ENCODE measurements around the gene PHACTR4.

PHACTR4 gene

GRCh38 chr1:28401760-28402159 is 32.2 kb downstream of the PHACTR4 start:
- no peak overlapping the region for H3K23ac ChIP-seq (ENCODE audit: low read length in 2 of 2)
- no peak overlapping the region for H3K9ac ChIP-seq (ENCODE audit: low read length)
- H3K27me3 ChIP-seq (ENCODE audit: control insufficient read depth in 1 of 2, insufficient read depth in 1 of 2, low read length in 2 of 2) = no peaks in the 10 kb centered on the region
- no peak for DNase-seq
- peaks cover 0 to 6% of the 10 kb centered on the region in 2 experiments for H3K36me3 ChIP-seq (ENCODE audit: control insufficient read depth in 1 of 2, insufficient read depth in 2 of 2, low read depth in 1 of 2, low read length in 2 of 2)
- H3K4me3 ChIP-seq (ENCODE audit: insufficient read depth in 1 of 2, low read depth in 1 of 2, low read length in 2 of 2) = no peak overlapping the region
- 100% methylated on average over 1 of the region's 1 CpG for WGBS
- no peak overlapping the region for H4K8ac ChIP-seq (ENCODE audit: low read length)
- no peak overlapping the region for H2BK12ac ChIP-seq (ENCODE audit: low read length in 2 of 2)
- no peak overlapping the region for H3K14ac ChIP-seq (ENCODE audit: low read length in 2 of 2)
- H3K9me3 ChIP-seq (ENCODE audit: control insufficient read depth, low read length) = no peaks in the 10 kb centered on the region
- H2AFZ ChIP-seq (ENCODE audit: low read depth, low read length) = no peak overlapping the region
- H3K4ac ChIP-seq (ENCODE audit: low read depth in 1 of 2, low read length in 2 of 2) = no peak overlapping the region
- peaks cover 7% of the 10 kb centered on the region for H3K79me1 ChIP-seq (replicated peaks; ENCODE audit: low read length, poor library complexity, severe bottlenecking)
- peaks cover 6% of the 10 kb centered on the region for H3K4me1 ChIP-seq (ENCODE audit: control insufficient read depth, insufficient read depth, low read depth, low read length)
- no peak overlapping the region for H2BK15ac ChIP-seq (ENCODE audit: low read depth, poor library complexity, severe bottlenecking)
- no peak overlapping the region for H2BK5ac ChIP-seq (ENCODE audit: low read depth, low read length, poor library complexity, severe bottlenecking)
- no peak overlapping the region for H3K18ac ChIP-seq (ENCODE audit: low read depth in 1 of 2, low read length in 2 of 2)
- no peak overlapping the region for H4K91ac ChIP-seq (ENCODE audit: low read length)
- H2BK120ac ChIP-seq (ENCODE audit: low read depth, low read length) = no peak overlapping the region
- H3K4me2 ChIP-seq (ENCODE audit: low read length, poor library complexity, severe bottlenecking) = no peak overlapping the region
- no peak overlapping the region for H2AK5ac ChIP-seq (ENCODE audit: low read length, severe bottlenecking)
- no peak overlapping the region for H3K27ac ChIP-seq (ENCODE audit: low read length, poor library complexity, severe bottlenecking)

- no peak overlapping the region for H3K4ac ChIP-seq (ENCODE audit: low read depth in 1 of 2, low read length in 2 of 2)
- peaks cover 4% of the 10 kb centered on the region for H3K4me1 ChIP-seq (ENCODE audit: control insufficient read depth, insufficient read depth, low read depth, low read length)
- H2BK15ac ChIP-seq (ENCODE audit: low read depth, poor library complexity, severe bottlenecking) = no peak overlapping the region
- peaks cover 12% of the 10 kb centered on the region for H3K79me1 ChIP-seq (replicated peaks; ENCODE audit: low read length, poor library complexity, severe bottlenecking)
- H3K9me3 ChIP-seq (ENCODE audit: control insufficient read depth, low read length) = no peaks in the 10 kb centered on the region
- no peak overlapping the region for H4K91ac ChIP-seq (ENCODE audit: low read length)
- no peak overlapping the region for H3K9ac ChIP-seq (ENCODE audit: low read length)
- H3K14ac ChIP-seq (ENCODE audit: low read length in 2 of 2) = no peak overlapping the region
- WGBS = no CpG with 5 or more reads among the region's 1 CpG
- H2BK5ac ChIP-seq (ENCODE audit: low read depth, low read length, poor library complexity, severe bottlenecking) = no peak overlapping the region
- no peak overlapping the region for H3K4me3 ChIP-seq (ENCODE audit: insufficient read depth in 1 of 2, low read depth in 1 of 2, low read length in 2 of 2)
- no peak overlapping the region for H2AFZ ChIP-seq (ENCODE audit: low read depth, low read length)
- no peak overlapping the region for H3K4me2 ChIP-seq (ENCODE audit: low read length, poor library complexity, severe bottlenecking)
- no peak overlapping the region for H3K23ac ChIP-seq (ENCODE audit: low read length in 2 of 2)
- no peak overlapping the region for H2AK5ac ChIP-seq (ENCODE audit: low read length, severe bottlenecking)
- H2BK12ac ChIP-seq (ENCODE audit: low read length in 2 of 2) = no peak overlapping the region
- no peak overlapping the region for H3K27ac ChIP-seq (ENCODE audit: low read length, poor library complexity, severe bottlenecking)
- no peak overlapping the region for H3K18ac ChIP-seq (ENCODE audit: low read depth in 1 of 2, low read length in 2 of 2)
- H2BK120ac ChIP-seq (ENCODE audit: low read depth, low read length) = no peak overlapping the region
- H4K8ac ChIP-seq (ENCODE audit: low read length) = no peak overlapping the region
- peaks cover 0 to 5% of the 10 kb centered on the region in 2 experiments for H3K36me3 ChIP-seq (ENCODE audit: control insufficient read depth in 1 of 2, insufficient read depth in 2 of 2, low read depth in 1 of 2, low read length in 2 of 2)
- DNase-seq = no peak
- no peaks in the 10 kb centered on the region for H3K27me3 ChIP-seq (ENCODE audit: control insufficient read depth in 1 of 2, insufficient read depth in 1 of 2, low read length in 2 of 2)
Observed at GRCh38 chr1:28409090-28409489, 39.5 kb downstream of the PHACTR4 start.

- Histone ChIP-seq H2AFZ (ENCODE audit: low read depth, low read length) (no peak overlapping the region), H3K4me3 (ENCODE audit: insufficient read depth in 1 of 2, low read depth in 1 of 2, low read length in 2 of 2) (no peak overlapping the region), H2BK12ac (ENCODE audit: low read length in 2 of 2) (no peak overlapping the region), H3K9me3 (ENCODE audit: control insufficient read depth, low read length) (no peaks in the 10 kb centered on the region), H2AK5ac (ENCODE audit: low read length, severe bottlenecking) (no peak overlapping the region), H4K8ac (ENCODE audit: low read length) (no peak overlapping the region), H3K4me1 (ENCODE audit: control insufficient read depth, insufficient read depth, low read depth, low read length) (peaks cover 5% of the 10 kb centered on the region), H3K4me2 (ENCODE audit: low read length, poor library complexity, severe bottlenecking) (no peak overlapping the region), H2BK5ac (ENCODE audit: low read depth, low read length, poor library complexity, severe bottlenecking) (no peak overlapping the region), H3K79me1 (replicated peaks; ENCODE audit: low read length, poor library complexity, severe bottlenecking) (peaks cover 11% of the 10 kb centered on the region), H3K14ac (ENCODE audit: low read length in 2 of 2) (no peak overlapping the region), H3K36me3 (ENCODE audit: control insufficient read depth in 1 of 2, insufficient read depth in 2 of 2, low read depth in 1 of 2, low read length in 2 of 2) (peaks cover 0 to 5% of the 10 kb centered on the region in 2 experiments), H3K18ac (ENCODE audit: low read depth in 1 of 2, low read length in 2 of 2) (no peak overlapping the region), H2BK15ac (ENCODE audit: low read depth, poor library complexity, severe bottlenecking) (no peak overlapping the region), H3K9ac (ENCODE audit: low read length) (no peak overlapping the region), H2BK120ac (ENCODE audit: low read depth, low read length) (no peak overlapping the region), H3K23ac (ENCODE audit: low read length in 2 of 2) (no peak overlapping the region), H3K4ac (ENCODE audit: low read depth in 1 of 2, low read length in 2 of 2) (no peak overlapping the region), H3K27ac (ENCODE audit: low read length, poor library complexity, severe bottlenecking) (no peak overlapping the region), H3K27me3 (ENCODE audit: control insufficient read depth in 1 of 2, insufficient read depth in 1 of 2, low read length in 2 of 2) (no peaks in the 10 kb centered on the region), H4K91ac (ENCODE audit: low read length) (no peak overlapping the region)
- no peak for DNase-seq
- 92% methylated on average over 2 of the region's 5 CpGs for WGBS
Observed at GRCh38 chr1:28411656-28412055, 42.1 kb downstream of the PHACTR4 start.

GRCh38 chr1:28412731-28413130 is 43.2 kb downstream of the PHACTR4 start:
- H3K9me3 ChIP-seq (ENCODE audit: control insufficient read depth, low read length) = no peaks in the 10 kb centered on the region
- 86% methylated on average over 3 of the region's 3 CpGs for WGBS
- H3K79me1 ChIP-seq (replicated peaks; ENCODE audit: low read length, poor library complexity, severe bottlenecking) = peaks cover 10% of the 10 kb centered on the region
- peaks cover 5% of the 10 kb centered on the region for H3K4me1 ChIP-seq (ENCODE audit: control insufficient read depth, insufficient read depth, low read depth, low read length)
- no peak overlapping the region for H4K8ac ChIP-seq (ENCODE audit: low read length)
- H2BK12ac ChIP-seq (ENCODE audit: low read length in 2 of 2) = no peak overlapping the region
- H2AFZ ChIP-seq (ENCODE audit: low read depth, low read length) = no peak overlapping the region
- no peak overlapping the region for H2BK120ac ChIP-seq (ENCODE audit: low read depth, low read length)
- no peak overlapping the region for H2AK5ac ChIP-seq (ENCODE audit: low read length, severe bottlenecking)
- no peak overlapping the region for H3K9ac ChIP-seq (ENCODE audit: low read length)
- peaks cover 0 to 5% of the 10 kb centered on the region in 2 experiments for H3K36me3 ChIP-seq (ENCODE audit: control insufficient read depth in 1 of 2, insufficient read depth in 2 of 2, low read depth in 1 of 2, low read length in 2 of 2)
- H3K14ac ChIP-seq (ENCODE audit: low read length in 2 of 2) = no peak overlapping the region
- H3K4me2 ChIP-seq (ENCODE audit: low read length, poor library complexity, severe bottlenecking) = no peak overlapping the region
- no peaks in the 10 kb centered on the region for H3K27me3 ChIP-seq (ENCODE audit: control insufficient read depth in 1 of 2, insufficient read depth in 1 of 2, low read length in 2 of 2)
- no peak for DNase-seq
- H2BK5ac ChIP-seq (ENCODE audit: low read depth, low read length, poor library complexity, severe bottlenecking) = no peak overlapping the region
- no peak overlapping the region for H3K4ac ChIP-seq (ENCODE audit: low read depth in 1 of 2, low read length in 2 of 2)
- H2BK15ac ChIP-seq (ENCODE audit: low read depth, poor library complexity, severe bottlenecking) = no peak overlapping the region
- H4K91ac ChIP-seq (ENCODE audit: low read length) = no peak overlapping the region
- H3K23ac ChIP-seq (ENCODE audit: low read length in 2 of 2) = peak overlapping the region in 1 of 2 experiments; percentile 54
- no peak overlapping the region for H3K18ac ChIP-seq (ENCODE audit: low read depth in 1 of 2, low read length in 2 of 2)
- H3K27ac ChIP-seq (ENCODE audit: low read length, poor library complexity, severe bottlenecking) = no peak overlapping the region
- H3K4me3 ChIP-seq (ENCODE audit: insufficient read depth in 1 of 2, low read depth in 1 of 2, low read length in 2 of 2) = no peak overlapping the region

Measured in mesenchymal stem cell (in vitro differentiated cells and primary cell).